ENCODE results near the gene TST. TPM values are rescaled to one million over a fixed set of nuclear protein-coding genes. Genes with fewer than 3 reads are reported as not detected.
A peak's percentile ranks its signal among the peaks of the same experiment; 100 is the strongest.

TST gene
- total RNA-seq, 1 experiment from 2014 or later = 16.2 TPM

DNA sequence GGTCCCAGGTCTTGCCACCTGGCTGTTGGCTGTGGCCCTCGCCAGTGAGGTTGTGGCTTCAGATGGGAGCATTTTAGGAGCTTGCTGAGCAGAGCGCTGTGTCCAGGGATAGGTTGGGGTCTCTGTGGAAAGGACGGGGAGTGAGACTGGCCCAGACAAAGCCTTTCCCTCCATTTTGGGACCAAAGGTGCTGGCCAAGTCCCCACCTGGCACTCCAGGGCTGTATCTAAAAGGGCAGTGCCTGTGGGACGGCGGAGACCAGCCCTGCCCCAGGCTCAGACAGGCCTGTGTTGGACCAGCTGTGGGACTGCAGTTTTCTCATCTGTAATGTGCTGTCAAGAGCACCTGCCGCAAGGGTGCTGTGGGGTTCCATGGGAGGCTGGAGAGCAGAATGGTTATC, 27.3 kb upstream of the TST start:
- no peak overlapping the region for H3K4me3 Mint-ChIP-seq (ENCODE audit: unreplicated experiment)
- TF ChIP-seq, protein P1, sequence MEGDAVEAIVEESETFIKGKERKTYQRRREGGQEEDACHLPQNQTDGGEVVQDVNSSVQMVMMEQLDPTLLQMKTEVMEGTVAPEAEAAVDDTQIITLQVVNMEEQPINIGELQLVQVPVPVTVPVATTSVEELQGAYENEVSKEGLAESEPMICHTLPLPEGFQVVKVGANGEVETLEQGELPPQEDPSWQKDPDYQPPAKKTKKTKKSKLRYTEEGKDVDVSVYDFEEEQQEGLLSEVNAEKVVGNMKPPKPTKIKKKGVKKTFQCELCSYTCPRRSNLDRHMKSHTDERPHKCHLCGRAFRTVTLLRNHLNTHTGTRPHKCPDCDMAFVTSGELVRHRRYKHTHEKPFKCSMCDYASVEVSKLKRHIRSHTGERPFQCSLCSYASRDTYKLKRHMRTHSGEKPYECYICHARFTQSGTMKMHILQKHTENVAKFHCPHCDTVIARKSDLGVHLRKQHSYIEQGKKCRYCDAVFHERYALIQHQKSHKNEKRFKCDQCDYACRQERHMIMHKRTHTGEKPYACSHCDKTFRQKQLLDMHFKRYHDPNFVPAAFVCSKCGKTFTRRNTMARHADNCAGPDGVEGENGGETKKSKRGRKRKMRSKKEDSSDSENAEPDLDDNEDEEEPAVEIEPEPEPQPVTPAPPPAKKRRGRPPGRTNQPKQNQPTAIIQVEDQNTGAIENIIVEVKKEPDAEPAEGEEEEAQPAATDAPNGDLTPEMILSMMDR (IDR thresholded peaks at IDR 0.05; ENCODE audit: unreplicated experiment) = no peak
- H3K36me3 Mint-ChIP-seq (ENCODE audit: insufficient read depth, unreplicated experiment) = no peaks in the 10 kb centered on the region
- no peaks in the 10 kb centered on the region for H3K9me3 Mint-ChIP-seq (ENCODE audit: unreplicated experiment)
- no peak for DNase-seq (ENCODE audit: unreplicated experiment)
- ChIA-PET POLR2A (interaction anchor here (0.6 kb wide), 1 partner anchor 365 kb away, joined by 6 read pairs; no protein-coding TSS in a partner anchor), CTCF (interaction anchor here (0.6 to 2.0 kb wide), 5 partner anchors 18 to 499 kb away, joined by 3 to 5 read pairs (median 3); no protein-coding TSS in a partner anchor)
- no TSS peak for BruUV-seq (replicated peaks)
- H3K27me3 Mint-ChIP-seq (ENCODE audit: insufficient read depth, unreplicated experiment) = no peaks in the 10 kb centered on the region
- H3K4me1 Mint-ChIP-seq (ENCODE audit: insufficient read depth, unreplicated experiment) = no peaks in the 10 kb centered on the region
- no peak overlapping the region for H3K27ac Mint-ChIP-seq (ENCODE audit: low read depth, unreplicated experiment)
- intact Hi-C loops (cut with micrococcal nuclease) = no loop called here

DNA sequence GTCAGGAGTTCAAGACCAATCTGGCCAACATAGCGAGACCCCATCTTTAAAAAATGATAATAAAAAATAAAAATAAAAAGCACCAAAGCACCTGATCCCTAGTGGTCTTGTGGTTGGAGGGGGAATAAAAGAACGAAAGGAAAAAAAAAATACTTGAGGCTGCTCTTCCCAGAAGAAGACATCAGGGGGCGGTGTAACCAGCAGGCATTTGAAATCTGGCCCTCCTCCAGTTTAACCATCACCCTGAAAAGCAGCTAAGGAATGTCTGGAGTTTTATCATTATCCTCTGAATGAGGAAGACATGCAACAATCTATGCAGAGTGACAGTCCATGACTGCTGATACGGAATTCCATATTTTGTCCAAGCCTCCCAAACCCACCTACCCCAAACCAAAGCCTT, 26.7 kb upstream of the TST start:
- no TSS peak for BruUV-seq (replicated peaks)
- intact Hi-C loops (cut with micrococcal nuclease) = loop anchor here (2.0 kb wide), 3 partner anchors 67 to 189 kb away; no protein-coding TSS in a partner anchor
- Mint-ChIP-seq H3K4me3 (ENCODE audit: unreplicated experiment) (no peak overlapping the region), H3K9me3 (ENCODE audit: unreplicated experiment) (no peaks in the 10 kb centered on the region), H3K27me3 (ENCODE audit: insufficient read depth, unreplicated experiment) (no peaks in the 10 kb centered on the region), H3K4me1 (ENCODE audit: insufficient read depth, unreplicated experiment) (peaks cover 2% of the 10 kb centered on the region), H3K27ac (ENCODE audit: low read depth, unreplicated experiment) (no peak overlapping the region), H3K36me3 (ENCODE audit: insufficient read depth, unreplicated experiment) (no peaks in the 10 kb centered on the region)
- peak; percentile 31 for DNase-seq (ENCODE audit: unreplicated experiment)
- TF ChIP-seq, protein P1 (IDR thresholded peaks at IDR 0.05; ENCODE audit: unreplicated experiment) = peak; percentile 44
- ChIA-PET CTCF (interaction anchor here (0.6 to 2.0 kb wide), 7 partner anchors 18 to 498 kb away, joined by 3 to 5 read pairs (median 4); no protein-coding TSS in a partner anchor), POLR2A (no interaction called here)

DNA sequence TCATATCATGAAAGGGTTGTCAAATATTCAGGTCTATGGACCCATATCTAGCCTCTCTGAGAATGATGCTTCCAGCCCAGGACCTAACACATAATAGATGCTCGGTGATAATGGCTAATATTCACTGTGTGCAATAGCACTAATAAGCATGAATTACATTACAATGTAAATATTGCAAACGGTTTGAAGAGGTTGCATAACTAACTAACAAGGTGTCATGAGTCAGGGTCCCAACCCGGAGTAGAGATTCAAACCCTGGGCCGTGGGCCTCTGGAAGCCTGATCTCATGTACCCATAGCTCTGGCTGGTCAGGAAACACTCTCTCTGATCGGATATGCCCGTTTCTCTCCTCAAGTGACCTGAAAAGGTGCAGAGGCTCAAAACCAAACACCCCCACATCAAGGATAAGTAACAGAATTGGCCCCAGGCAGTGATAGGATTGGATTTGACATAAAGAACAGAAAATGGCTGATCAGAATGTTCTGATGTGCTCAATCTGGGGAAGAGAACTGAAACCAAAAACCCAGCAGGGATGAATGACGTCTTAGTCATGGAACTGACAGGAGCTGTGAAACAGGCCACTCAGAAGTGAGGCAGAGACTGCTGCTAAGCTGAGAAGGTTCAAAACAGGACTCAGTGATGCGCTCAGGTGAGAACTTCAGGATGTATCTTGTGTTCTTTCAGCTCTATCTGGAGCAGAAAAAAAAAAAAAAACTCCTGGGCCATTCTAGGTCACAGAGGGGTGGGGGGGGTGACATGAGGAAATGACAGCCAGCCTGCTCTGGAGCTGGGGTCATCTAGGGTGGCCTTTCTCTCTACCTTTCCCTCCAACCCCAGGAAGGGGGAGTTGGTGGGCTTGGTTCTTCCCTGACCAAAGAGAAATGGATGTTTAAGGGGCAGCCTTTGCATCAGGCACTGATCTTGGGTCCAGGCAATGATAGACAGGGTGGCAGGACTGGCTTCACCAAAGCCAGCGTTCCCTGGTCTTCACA, 25.7 kb upstream of the TST start:
- no peak for DNase-seq (ENCODE audit: unreplicated experiment)
- Mint-ChIP-seq H3K27me3 (ENCODE audit: insufficient read depth, unreplicated experiment) (no peaks in the 10 kb centered on the region), H3K4me3 (ENCODE audit: unreplicated experiment) (no peak overlapping the region), H3K9me3 (ENCODE audit: unreplicated experiment) (no peaks in the 10 kb centered on the region), H3K4me1 (ENCODE audit: insufficient read depth, unreplicated experiment) (peaks cover 7% of the 10 kb centered on the region), H3K36me3 (ENCODE audit: insufficient read depth, unreplicated experiment) (no peaks in the 10 kb centered on the region), H3K27ac (ENCODE audit: low read depth, unreplicated experiment) (no peak overlapping the region)
- CTCF ChIA-PET = interaction anchor here (0.7 to 3.3 kb wide), 25 partner anchors 8 to 497 kb away, joined by 3 to 24 read pairs (median 5); no protein-coding TSS in a partner anchor
- no TSS peak for BruUV-seq (replicated peaks)
- intact Hi-C loops (cut with micrococcal nuclease) = loop anchor here (1.0 to 5.0 kb wide), 6 partner anchors 59 to 503 kb away; no protein-coding TSS in a partner anchor
- POLR2A ChIA-PET = interaction anchor here (2.5 to 3.2 kb wide), 2 partner anchors 13 to 26 kb away, joined by 8 to 18 read pairs; partner anchors contain the start of genes MPST and TST
- TF ChIP-seq, protein P1 (IDR thresholded peaks at IDR 0.05; ENCODE audit: unreplicated experiment) = no peak

All from MCF 10A (cell line).